HUES48 (cell line): ENCODE measurements around the gene P2RX7.

Experiments
- H3K27ac ChIP-seq: one replicate; pipeline ENCODE4 v1.7.0; 2013; ENCODE audit warnings: low read depth, low read length, inconsistent platforms
- H3K27me3 ChIP-seq: 2 replicates; pipeline ENCODE4 v1.6.1; 2013; ENCODE audit warnings: mild to moderate bottlenecking, low read length; ENCODE audit not compliant: control insufficient read depth, insufficient read depth
- H3K36me3 ChIP-seq: 2 replicates; pipeline ENCODE4 v1.6.1; 2013; ENCODE audit warnings: low read length; ENCODE audit not compliant: control insufficient read depth, insufficient read depth
- H3K4me1 ChIP-seq: 2 replicates; pipeline ENCODE4 v1.6.1; 2013; ENCODE audit warnings: mild to moderate bottlenecking, low read length; ENCODE audit not compliant: control insufficient read depth, insufficient read depth
- H3K4me3 ChIP-seq: 2 replicates; pipeline ENCODE4 v1.5.1; 2013; ENCODE audit warnings: mild to moderate bottlenecking, low read depth, low read length
- H3K9ac ChIP-seq: 2 replicates; pipeline ENCODE4 v1.6.1; 2013; ENCODE audit warnings: mild to moderate bottlenecking, low read depth, low read length, moderate library complexity
- H3K9me3 ChIP-seq: 2 replicates; pipeline ENCODE4 v1.6.1; 2013; ENCODE audit warnings: low read length; ENCODE audit not compliant: control insufficient read depth, insufficient read depth

P2RX7 gene

GRCh38 chr12:121233628-121234020 is 100.9 kb downstream of the P2RX7 start:
- Histone ChIP-seq H3K27ac (no peak overlapping the region), H3K36me3 (peaks cover 9% of the 10 kb centered on the region; the same call in 1 of the 2 replicates), H3K9me3 (no peaks in the 10 kb centered on the region), H3K9ac (no peak overlapping the region), H3K27me3 (no peaks in the 10 kb centered on the region), H3K4me3 (no peak overlapping the region), H3K4me1 (peaks cover 5% of the 10 kb centered on the region)

DNA sequence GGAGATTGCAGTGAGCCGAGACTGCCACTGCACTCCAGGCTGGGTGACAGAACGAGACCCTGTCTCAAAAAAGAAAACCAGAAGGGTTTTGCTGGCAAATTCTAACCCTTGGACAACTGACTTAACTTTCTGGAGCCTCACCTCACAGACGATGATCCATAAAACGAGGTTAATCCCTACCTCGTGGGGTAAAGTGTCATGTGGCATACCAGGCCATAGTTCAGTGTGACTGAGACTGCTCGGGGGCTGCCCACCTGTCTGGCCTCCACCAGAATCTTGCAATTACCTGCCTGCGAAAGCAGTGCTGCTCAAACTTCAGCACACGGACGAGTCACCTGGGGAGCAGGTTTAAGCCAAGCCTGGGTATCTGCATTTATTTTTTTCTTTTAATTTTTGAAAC is 104.1 kb downstream of the P2RX7 start:
- no peak overlapping the region for H3K9ac ChIP-seq
- H3K4me3 ChIP-seq: no peak overlapping the region
- no peaks in the 10 kb centered on the region for H3K9me3 ChIP-seq
- peaks cover 20% of the 10 kb centered on the region for H3K4me1 ChIP-seq
- peaks cover 5% of the 10 kb centered on the region; the same call in 1 of the 2 replicates for H3K36me3 ChIP-seq
- H3K27ac ChIP-seq: no peak overlapping the region
- H3K27me3 ChIP-seq: no peaks in the 10 kb centered on the region

- Histone ChIP-seq H3K4me3 (no peak overlapping the region), H3K9me3 (no peaks in the 10 kb centered on the region), H3K27me3 (no peaks in the 10 kb centered on the region), H3K27ac (no peak overlapping the region), H3K9ac (no peak overlapping the region), H3K4me1 (peaks cover 20% of the 10 kb centered on the region), H3K36me3 (peaks cover 5% of the 10 kb centered on the region; the same call in 1 of the 2 replicates)
Observed at GRCh38 chr12:121237415-121237814, 104.7 kb downstream of the P2RX7 start.
